ENCODE data around the gene GOLGA1.

- TF ChIP-seq, protein P1, sequence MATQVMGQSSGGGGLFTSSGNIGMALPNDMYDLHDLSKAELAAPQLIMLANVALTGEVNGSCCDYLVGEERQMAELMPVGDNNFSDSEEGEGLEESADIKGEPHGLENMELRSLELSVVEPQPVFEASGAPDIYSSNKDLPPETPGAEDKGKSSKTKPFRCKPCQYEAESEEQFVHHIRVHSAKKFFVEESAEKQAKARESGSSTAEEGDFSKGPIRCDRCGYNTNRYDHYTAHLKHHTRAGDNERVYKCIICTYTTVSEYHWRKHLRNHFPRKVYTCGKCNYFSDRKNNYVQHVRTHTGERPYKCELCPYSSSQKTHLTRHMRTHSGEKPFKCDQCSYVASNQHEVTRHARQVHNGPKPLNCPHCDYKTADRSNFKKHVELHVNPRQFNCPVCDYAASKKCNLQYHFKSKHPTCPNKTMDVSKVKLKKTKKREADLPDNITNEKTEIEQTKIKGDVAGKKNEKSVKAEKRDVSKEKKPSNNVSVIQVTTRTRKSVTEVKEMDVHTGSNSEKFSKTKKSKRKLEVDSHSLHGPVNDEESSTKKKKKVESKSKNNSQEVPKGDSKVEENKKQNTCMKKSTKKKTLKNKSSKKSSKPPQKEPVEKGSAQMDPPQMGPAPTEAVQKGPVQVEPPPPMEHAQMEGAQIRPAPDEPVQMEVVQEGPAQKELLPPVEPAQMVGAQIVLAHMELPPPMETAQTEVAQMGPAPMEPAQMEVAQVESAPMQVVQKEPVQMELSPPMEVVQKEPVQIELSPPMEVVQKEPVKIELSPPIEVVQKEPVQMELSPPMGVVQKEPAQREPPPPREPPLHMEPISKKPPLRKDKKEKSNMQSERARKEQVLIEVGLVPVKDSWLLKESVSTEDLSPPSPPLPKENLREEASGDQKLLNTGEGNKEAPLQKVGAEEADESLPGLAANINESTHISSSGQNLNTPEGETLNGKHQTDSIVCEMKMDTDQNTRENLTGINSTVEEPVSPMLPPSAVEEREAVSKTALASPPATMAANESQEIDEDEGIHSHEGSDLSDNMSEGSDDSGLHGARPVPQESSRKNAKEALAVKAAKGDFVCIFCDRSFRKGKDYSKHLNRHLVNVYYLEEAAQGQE (IDR thresholded peaks at IDR 0.05; ENCODE audit: borderline replicate concordance in 1 of 2, low read depth in 1 of 2, low read length in 2 of 2): no peak
- TF ChIP-seq ZNF839 (CRISPR knock-in tag; IDR thresholded peaks at IDR 0.05; ENCODE audit: borderline replicate concordance): no peak
- no peak for TF ChIP-seq EP300 (IDR thresholded peaks at IDR 0.05; ENCODE audit: low read depth in 2 of 2, low read length in 2 of 2)
- no peak for TF ChIP-seq EP300 (CRISPR knock-in tag; IDR thresholded peaks at IDR 0.05; ENCODE audit: borderline replicate concordance)
- no peak for TF ChIP-seq CBX2 (IDR thresholded peaks at IDR 0.05; ENCODE audit: low read depth, low read length)
- TF ChIP-seq CBX2 (CRISPR knock-in tag; IDR thresholded peaks at IDR 0.05; ENCODE audit: low read depth): no peak
- TF ChIP-seq MXD1 (CRISPR knock-in tag; IDR thresholded peaks at IDR 0.05): no peak
Observed at GRCh38 chr9:124929464-124929863, 11.4 kb downstream of the GOLGA1 start.

Data from HepG2 (cell line).